IPS-18a (cell line): Measurements from ENCODE around the gene REXO5.
"Not testable (repeated sequence)": the region's sequence is repeated elsewhere in the genome, so short reads cannot be mapped to it uniquely, and the experiment has no call there.

Source experiments
- H3K27ac ChIP-seq: one replicate; pipeline ENCODE4 v1.5.1; 2013; ENCODE audit warnings: low read length
- H3K27me3 ChIP-seq: one replicate; pipeline ENCODE4 v1.6.1; 2013; ENCODE audit warnings: mild to moderate bottlenecking, low read length; ENCODE audit not compliant: control insufficient read depth, insufficient read depth
- H3K36me3 ChIP-seq: one replicate; pipeline ENCODE4 v1.6.1; 2013; ENCODE audit warnings: low read depth, low read length; ENCODE audit not compliant: control insufficient read depth
- H3K4me1 ChIP-seq: one replicate; pipeline ENCODE4 v1.6.1; 2013; ENCODE audit warnings: low read depth, low read length; ENCODE audit not compliant: control insufficient read depth
- H3K4me3 ChIP-seq: one replicate; pipeline ENCODE4 v1.5.1; 2013; ENCODE audit warnings: low read length
- H3K9ac ChIP-seq: one replicate; pipeline ENCODE4 v1.6.1; 2013; ENCODE audit warnings: mild to moderate bottlenecking, low read length, moderate library complexity
- H3K9me3 ChIP-seq: one replicate; pipeline ENCODE4 v1.6.1; 2013; ENCODE audit warnings: low read depth, low read length; ENCODE audit not compliant: control insufficient read depth

REXO5 gene

GRCh38 chr16:20805684-20806167 lies 601 bp upstream of the REXO5 start:
- not testable (repeated sequence) for H3K36me3 ChIP-seq, H3K27me3 ChIP-seq, H3K4me1 ChIP-seq, H3K9me3 ChIP-seq, H3K27ac ChIP-seq
- H3K4me3 ChIP-seq: peak overlapping the region; percentile 89
- peak overlapping the region; percentile 92 for H3K9ac ChIP-seq

GRCh38 chr16:20807862-20808261 lies 1.5 kb downstream of the REXO5 start:
- H3K9ac ChIP-seq: no peak overlapping the region
- H3K27ac ChIP-seq: no peak overlapping the region
- H3K27me3 ChIP-seq: no peaks in the 10 kb centered on the region
- no peaks in the 10 kb centered on the region for H3K9me3 ChIP-seq
- H3K4me1 ChIP-seq: no peaks in the 10 kb centered on the region
- no peak overlapping the region for H3K4me3 ChIP-seq
- no peaks in the 10 kb centered on the region for H3K36me3 ChIP-seq

DNA sequence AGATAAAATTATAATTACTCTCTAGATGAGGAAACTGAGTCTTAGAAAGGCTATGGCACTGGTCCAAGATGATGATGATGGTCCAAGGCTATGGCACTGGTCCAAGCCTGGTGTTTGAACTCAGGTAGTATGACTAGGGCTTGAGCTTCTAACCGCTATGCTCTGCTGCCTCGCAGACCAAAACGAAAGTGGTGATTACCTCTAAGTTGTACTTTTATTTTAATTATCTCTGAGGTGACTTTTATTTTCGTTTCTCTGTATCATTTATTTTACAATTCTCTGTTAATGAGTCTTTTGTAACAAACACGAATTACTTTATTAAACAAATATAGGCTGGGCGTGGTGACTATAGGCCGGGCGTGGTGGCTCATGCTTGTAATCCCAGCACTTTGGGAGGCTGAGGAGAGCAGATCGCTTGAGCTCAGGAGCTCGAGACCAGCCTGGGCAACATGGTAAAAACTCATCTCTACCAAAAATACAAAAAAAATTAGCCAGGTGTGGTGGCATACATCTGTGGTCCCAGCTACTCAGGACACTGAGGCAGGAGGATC lies 5.6 kb downstream of the REXO5 start:
- Histone ChIP-seq H3K9ac (no peak overlapping the region), H3K27ac (no peak overlapping the region), H3K36me3 (peaks cover 8% of the 10 kb centered on the region), H3K27me3 (no peaks in the 10 kb centered on the region), H3K9me3 (no peaks in the 10 kb centered on the region), H3K4me1 (no peaks in the 10 kb centered on the region), H3K4me3 (no peak overlapping the region)

DNA sequence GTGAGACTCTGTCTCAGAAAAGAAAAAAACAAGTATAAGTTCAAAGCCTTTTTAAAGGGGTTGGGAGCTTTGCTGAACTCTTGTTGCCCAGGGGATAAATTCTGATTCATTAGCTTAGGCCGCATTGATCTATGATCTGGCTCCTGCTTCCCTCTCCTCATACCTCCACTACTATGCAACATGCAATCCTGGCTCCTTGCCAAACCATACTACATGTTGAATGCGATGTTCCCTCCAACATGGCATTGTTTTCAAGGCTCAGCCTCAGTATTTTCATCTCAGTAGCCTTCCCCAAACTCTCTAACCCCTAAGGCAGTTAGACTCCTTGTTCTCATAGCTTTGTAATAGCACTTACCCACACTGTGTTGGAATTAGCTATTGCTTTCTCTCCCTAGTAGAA lies 6.2 kb downstream of the REXO5 start:
- H3K27ac ChIP-seq: no peak overlapping the region

DNA sequence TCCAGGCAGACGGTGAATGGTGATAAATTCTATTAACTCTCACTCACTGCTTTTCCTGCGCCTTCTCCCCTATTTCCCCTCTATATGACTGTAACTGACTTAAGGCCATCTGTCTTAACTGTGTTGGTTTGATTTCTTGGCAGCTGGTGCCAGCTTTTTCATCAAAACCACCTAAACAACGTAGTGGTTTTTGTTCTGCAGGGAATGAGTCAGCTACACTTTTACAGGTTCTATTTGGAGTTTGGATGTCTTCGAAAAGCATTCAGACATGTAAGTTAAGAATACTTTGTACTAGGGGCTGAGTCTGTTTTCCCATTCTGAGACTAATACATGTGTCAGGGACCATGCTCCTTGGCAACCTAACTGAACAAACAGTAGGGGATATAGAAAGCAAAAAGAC lies 8.5 kb downstream of the REXO5 start:
- Histone ChIP-seq H3K36me3 (peaks cover 12% of the 10 kb centered on the region), H3K27me3 (no peaks in the 10 kb centered on the region), H3K9me3 (no peaks in the 10 kb centered on the region), H3K4me1 (no peaks in the 10 kb centered on the region), H3K27ac (no peak overlapping the region), H3K9ac (no peak overlapping the region), H3K4me3 (no peak overlapping the region)

More for the DNA sequence above, 6.2 kb downstream of the REXO5 start:
- Histone ChIP-seq H3K36me3 (peaks cover 8% of the 10 kb centered on the region), H3K9ac (no peak overlapping the region), H3K4me3 (no peak overlapping the region), H3K9me3 (no peaks in the 10 kb centered on the region), H3K4me1 (no peaks in the 10 kb centered on the region), H3K27me3 (no peaks in the 10 kb centered on the region)

DNA sequence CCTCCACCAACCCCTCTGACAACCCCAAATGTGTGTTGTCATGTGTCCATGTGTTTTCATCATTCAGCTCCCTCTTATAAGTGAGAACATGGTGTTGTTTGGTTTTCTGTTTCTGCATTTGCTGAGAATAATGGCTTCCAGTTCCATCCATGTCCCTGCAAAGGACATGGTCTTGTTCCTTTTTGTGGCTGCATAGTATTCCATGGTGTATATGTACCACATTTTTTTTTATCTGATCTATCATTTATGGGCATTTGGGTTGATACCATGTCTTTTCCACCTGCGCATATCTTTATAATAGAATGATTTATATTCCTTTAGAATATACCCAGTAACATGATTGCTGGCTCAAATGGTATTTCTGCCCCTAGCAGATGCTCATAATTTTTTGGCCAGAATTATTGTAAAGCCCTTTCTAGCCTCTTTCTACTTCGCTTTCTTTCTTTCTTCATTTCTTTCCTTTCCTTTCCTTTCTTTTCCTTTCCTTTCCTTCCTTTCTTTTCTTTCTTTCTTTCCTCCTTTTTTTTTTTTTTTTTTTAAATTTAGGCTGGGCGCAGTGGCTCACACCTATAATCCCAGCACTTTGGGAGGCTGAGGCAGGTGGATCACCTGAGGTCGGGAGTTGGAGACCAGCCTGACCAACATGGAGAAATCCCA lies 12.7 kb downstream of the REXO5 start:
- Histone ChIP-seq H3K4me3 (no peak overlapping the region), H3K36me3 (peaks cover 24% of the 10 kb centered on the region), H3K27ac (no peak overlapping the region), H3K27me3 (no peaks in the 10 kb centered on the region), H3K4me1 (no peaks in the 10 kb centered on the region), H3K9me3 (no peaks in the 10 kb centered on the region), H3K9ac (no peak overlapping the region)

GRCh38 chr16:20821682-20822081 lies 15.4 kb downstream of the REXO5 start:
- H3K9me3 ChIP-seq: no peaks in the 10 kb centered on the region
- no peak overlapping the region for H3K9ac ChIP-seq
- no peak overlapping the region for H3K27ac ChIP-seq
- peaks cover 31% of the 10 kb centered on the region for H3K36me3 ChIP-seq
- H3K27me3 ChIP-seq: no peaks in the 10 kb centered on the region
- no peaks in the 10 kb centered on the region for H3K4me1 ChIP-seq
- no peak overlapping the region for H3K4me3 ChIP-seq

- no peaks in the 10 kb centered on the region for H3K27me3 ChIP-seq
- no peak overlapping the region for H3K27ac ChIP-seq
- H3K9ac ChIP-seq: no peak overlapping the region
- peaks cover 38% of the 10 kb centered on the region for H3K36me3 ChIP-seq
- no peaks in the 10 kb centered on the region for H3K4me1 ChIP-seq
- H3K9me3 ChIP-seq: no peaks in the 10 kb centered on the region
- H3K4me3 ChIP-seq: no peak overlapping the region
Observed at GRCh38 chr16:20822521-20823325, 16.4 kb downstream of the REXO5 start.

GRCh38 chr16:20826039-20826566 lies 19.8 kb downstream of the REXO5 start:
- Histone ChIP-seq H3K27me3 (no peaks in the 10 kb centered on the region), H3K27ac (no peak overlapping the region)

DNA sequence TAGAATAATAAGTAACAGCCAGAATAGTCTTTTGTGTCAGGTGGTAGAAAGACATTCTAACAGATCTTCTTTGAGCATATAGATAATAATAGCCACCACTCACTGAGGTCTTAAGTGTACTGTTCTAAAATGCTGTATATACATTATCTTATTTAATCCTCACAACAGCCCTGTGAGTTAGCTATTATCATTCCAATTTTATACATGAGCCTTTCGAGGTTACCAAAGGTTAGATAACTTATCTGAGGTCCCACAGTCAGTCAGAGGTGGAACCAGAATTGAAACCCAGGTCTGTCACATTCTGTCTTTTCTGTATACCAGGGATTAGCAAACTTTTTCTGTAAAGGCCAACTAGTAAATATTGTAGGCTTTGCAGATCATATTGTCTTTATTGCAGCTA lies 23.2 kb downstream of the REXO5 start:
- peaks cover 32% of the 10 kb centered on the region for H3K36me3 ChIP-seq

More at GRCh38 chr16:20826039-20826566, 19.8 kb downstream of the REXO5 start:
- no peaks in the 10 kb centered on the region for H3K9me3 ChIP-seq
- no peak overlapping the region for H3K9ac ChIP-seq
- H3K4me3 ChIP-seq: no peak overlapping the region
- H3K4me1 ChIP-seq: no peaks in the 10 kb centered on the region
- H3K36me3 ChIP-seq: peaks cover 45% of the 10 kb centered on the region

DNA sequence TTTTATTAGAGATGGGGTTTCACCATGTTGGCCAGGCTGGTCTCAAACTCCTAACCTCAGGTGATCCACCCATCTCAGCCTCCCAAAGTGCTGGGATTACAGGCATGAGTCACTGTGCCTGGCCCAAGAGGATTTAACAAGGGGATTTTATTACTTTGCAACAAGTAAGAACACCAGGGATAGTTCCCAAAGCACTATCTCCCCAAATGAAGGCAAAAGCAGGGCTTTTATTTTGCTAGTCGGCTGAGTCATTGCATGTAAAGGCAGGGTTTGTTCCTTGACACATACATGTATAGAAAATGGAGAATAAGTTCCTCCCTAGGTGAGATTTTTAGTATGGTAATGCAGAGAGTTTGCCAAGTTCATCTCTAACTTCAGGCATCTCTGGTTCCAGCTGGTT lies 24.0 kb downstream of the REXO5 start:
- Histone ChIP-seq H3K9me3 (no peaks in the 10 kb centered on the region), H3K36me3 (peaks cover 29% of the 10 kb centered on the region), H3K4me1 (no peaks in the 10 kb centered on the region), H3K4me3 (no peak overlapping the region), H3K27me3 (no peaks in the 10 kb centered on the region), H3K9ac (no peak overlapping the region), H3K27ac (no peak overlapping the region)

More for the DNA sequence above, 23.2 kb downstream of the REXO5 start:
- H3K27me3 ChIP-seq: no peaks in the 10 kb centered on the region
- no peak overlapping the region for H3K4me3 ChIP-seq
- no peaks in the 10 kb centered on the region for H3K4me1 ChIP-seq
- no peak overlapping the region for H3K27ac ChIP-seq
- no peak overlapping the region for H3K9ac ChIP-seq
- H3K9me3 ChIP-seq: no peaks in the 10 kb centered on the region
